Stomach (tissue), 4 donors: ENCODE results near the gene CACNA1E.

ENCODE experiments used
- EP300 ChIP-seq: sonication (generic); formaldehyde crosslinking; IDR thresholded peaks from one replicate; pipeline ENCODE4 v1.6.1; 2017; ENCODE audit warnings: antibody characterized with exemption
- POLR2A ChIP-seq, 4 donors: fragments of 450-650 bp; IDR thresholded peaks; one replicate each; pipeline ENCODE4 v1.6.1; 2016; ENCODE audit warnings: antibody characterized with exemption in 4 of 4, control low read depth in 2 of 4, mild to moderate bottlenecking in 1 of 4, moderate library complexity in 1 of 4
- TF ChIP-seq, protein P1 (sequence below), 7 experiments: fragments of 450-650 bp in 4 of 7; fragments of 200-600 bp in 3 of 7; sonication (generic) in 3 of 7; IDR thresholded peaks; one replicate each; pipeline ENCODE4 v1.5.1; 2016 to 2019; ENCODE audit warnings: antibody characterized with exemption in 7 of 7, control low read depth in 2 of 7, mild to moderate bottlenecking in 1 of 7

DNA sequence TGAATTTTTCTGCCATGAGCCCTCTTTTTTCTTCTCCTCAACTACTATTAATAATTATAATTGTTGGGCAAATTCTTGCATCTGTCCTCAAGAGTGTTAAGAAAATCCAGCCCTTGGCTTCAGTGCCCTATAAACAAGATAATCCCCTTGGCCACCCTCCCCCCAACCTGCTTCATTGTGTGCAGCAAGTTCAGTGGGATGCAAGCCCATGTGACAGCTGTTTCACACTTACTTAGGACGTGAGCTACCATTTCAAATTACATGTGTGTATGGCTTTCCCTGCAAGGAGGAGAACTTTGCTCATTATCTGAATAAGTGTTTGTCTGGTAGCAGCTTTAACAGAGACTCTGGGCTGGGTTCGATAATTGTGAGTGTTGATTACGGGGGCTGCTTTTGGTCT is 276.2 kb downstream of the CACNA1E start:
- TF ChIP-seq POLR2A (IDR thresholded peaks at IDR 0.05) (no peak), EP300 (no peak)
- TF ChIP-seq, protein P1, sequence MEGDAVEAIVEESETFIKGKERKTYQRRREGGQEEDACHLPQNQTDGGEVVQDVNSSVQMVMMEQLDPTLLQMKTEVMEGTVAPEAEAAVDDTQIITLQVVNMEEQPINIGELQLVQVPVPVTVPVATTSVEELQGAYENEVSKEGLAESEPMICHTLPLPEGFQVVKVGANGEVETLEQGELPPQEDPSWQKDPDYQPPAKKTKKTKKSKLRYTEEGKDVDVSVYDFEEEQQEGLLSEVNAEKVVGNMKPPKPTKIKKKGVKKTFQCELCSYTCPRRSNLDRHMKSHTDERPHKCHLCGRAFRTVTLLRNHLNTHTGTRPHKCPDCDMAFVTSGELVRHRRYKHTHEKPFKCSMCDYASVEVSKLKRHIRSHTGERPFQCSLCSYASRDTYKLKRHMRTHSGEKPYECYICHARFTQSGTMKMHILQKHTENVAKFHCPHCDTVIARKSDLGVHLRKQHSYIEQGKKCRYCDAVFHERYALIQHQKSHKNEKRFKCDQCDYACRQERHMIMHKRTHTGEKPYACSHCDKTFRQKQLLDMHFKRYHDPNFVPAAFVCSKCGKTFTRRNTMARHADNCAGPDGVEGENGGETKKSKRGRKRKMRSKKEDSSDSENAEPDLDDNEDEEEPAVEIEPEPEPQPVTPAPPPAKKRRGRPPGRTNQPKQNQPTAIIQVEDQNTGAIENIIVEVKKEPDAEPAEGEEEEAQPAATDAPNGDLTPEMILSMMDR (IDR thresholded peaks at IDR 0.05) = no peak
